NT2/D1 (cell line): ENCODE measurements around the gene SLC44A5.

Source experiments
- SUZ12 ChIP-seq: IDR thresholded peaks from 2 replicates; pipeline ENCODE4 v1.6.1; 2011; ENCODE audit not compliant: insufficient read length, insufficient read depth; ENCODE audit errors: extremely low read depth
- YY1 ChIP-seq: IDR thresholded peaks from 2 replicates; pipeline ENCODE4 v1.6.1; 2011; ENCODE audit not compliant: insufficient read length, insufficient read depth
- ZNF274 ChIP-seq: IDR thresholded peaks from 2 replicates; pipeline ENCODE4 v1.6.1; 2011; ENCODE audit warnings: mild to moderate bottlenecking, low read depth, low read length

DNA sequence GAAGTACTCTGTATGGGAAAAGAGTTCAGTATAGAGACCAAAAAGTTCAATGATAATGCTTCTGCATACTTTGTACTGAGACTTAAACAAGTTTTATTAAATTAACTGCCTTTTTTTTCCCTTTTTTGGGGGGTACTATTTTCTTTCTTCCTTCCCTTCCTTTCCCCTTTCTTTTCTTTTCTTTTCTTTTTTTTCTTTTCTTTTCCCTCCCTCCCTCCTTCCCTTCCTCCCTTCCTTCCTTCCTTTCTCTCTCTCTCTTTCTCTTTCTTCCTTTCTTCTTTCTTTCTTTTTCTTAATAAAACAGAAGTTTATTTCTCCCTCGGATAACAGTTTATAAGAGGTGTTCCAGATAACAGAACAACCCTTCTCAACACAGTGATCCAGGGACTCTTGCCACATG lies 399.3 kb downstream of the SLC44A5 start:
- TF ChIP-seq YY1 (no peak), SUZ12 (no peak), ZNF274 (no peak)
